HEK293T (cell line): ENCODE measurements around the gene SMIM33.

Experiments
- CTCF ChIA-PET: fragments of 350-600 bp; formaldehyde crosslinking; extraction: SDS; loops from one replicate; lab custom pipeline; 2021; ENCODE audit warnings: antibody characterized with exemption, inconsistent platforms; lab: Yijun Ruan, JAX
- POLR2A ChIA-PET: fragments of 350-600 bp; formaldehyde crosslinking; extraction: SDS; loops from one replicate; lab custom pipeline; 2020; ENCODE audit warnings: antibody characterized with exemption, inconsistent platforms; lab: Yijun Ruan, JAX
- DNase-seq: peaks from one replicate; pipeline ENCODE4 v3.0.0; 2012; ENCODE audit warnings: mixed read lengths; ENCODE audit errors: extremely low spot score
- ARNT ChIP-seq: fragments of 450-650 bp; IDR thresholded peaks from 2 replicates; pipeline ENCODE4 v1.6.1; 2017; ENCODE audit warnings: mild to moderate bottlenecking
- BHLHE40 ChIP-seq: fragments of 450-650 bp; IDR thresholded peaks from 2 replicates; pipeline ENCODE4 v1.6.1; 2016; ENCODE audit warnings: mild to moderate bottlenecking, moderate library complexity, borderline replicate concordance
- CTBP1 ChIP-seq: fragments of 450-650 bp; IDR thresholded peaks from 2 replicates; pipeline ENCODE4 v1.6.1; 2016; ENCODE audit warnings: borderline replicate concordance
- ELF4 ChIP-seq: fragments of 450-650 bp; IDR thresholded peaks from 2 replicates; pipeline ENCODE4 v1.6.1; 2017; ENCODE audit warnings: antibody characterized with exemption
- FOXA1 ChIP-seq: fragments of 450-650 bp; IDR thresholded peaks from 2 replicates; pipeline ENCODE4 v1.6.1; 2016; ENCODE audit warnings: mild to moderate bottlenecking
- FOXK2 ChIP-seq: fragments of 450-650 bp; IDR thresholded peaks from 2 replicates; pipeline ENCODE4 v1.6.1; 2016; ENCODE audit warnings: mild to moderate bottlenecking
- FOXM1 ChIP-seq: fragments of 450-650 bp; IDR thresholded peaks from 2 replicates; pipeline ENCODE4 v1.6.1; 2017; ENCODE audit warnings: mild to moderate bottlenecking, borderline replicate concordance
- HDGF ChIP-seq: fragments of 450-650 bp; IDR thresholded peaks from 2 replicates; pipeline ENCODE4 v1.6.1; 2017; ENCODE audit warnings: antibody characterized with exemption, borderline replicate concordance
- L3MBTL2 ChIP-seq: fragments of 450-650 bp; conservative IDR thresholded peaks from 2 replicates; pipeline ENCODE4 v1.6.1; 2016; ENCODE audit warnings: mild to moderate bottlenecking
- LEF1 ChIP-seq: fragments of 450-650 bp; IDR thresholded peaks from 2 replicates; pipeline ENCODE4 v1.6.1; 2017; ENCODE audit warnings: mild to moderate bottlenecking, borderline replicate concordance
- NFRKB ChIP-seq: fragments of 450-650 bp; IDR thresholded peaks from 2 replicates; pipeline ENCODE4 v1.6.1; 2016; ENCODE audit warnings: mild to moderate bottlenecking, moderate library complexity
- PKNOX1 ChIP-seq: fragments of 450-650 bp; IDR thresholded peaks from 2 replicates; pipeline ENCODE4 v1.6.1; 2016
- SP1 ChIP-seq: fragments of 450-650 bp; IDR thresholded peaks from 2 replicates; pipeline ENCODE4 v1.6.1; 2017
- SUZ12 ChIP-seq: fragments of 450-650 bp; IDR thresholded peaks from 2 replicates; pipeline ENCODE4 v1.6.1; 2016; ENCODE audit warnings: mild to moderate bottlenecking
- TARDBP ChIP-seq: fragments of 450-650 bp; IDR thresholded peaks from 2 replicates; pipeline ENCODE4 v1.6.1; 2016
- ZNF384 ChIP-seq: fragments of 450-650 bp; IDR thresholded peaks from 2 replicates; pipeline ENCODE4 v1.6.1; 2016

The SMIM33 gene

DNA sequence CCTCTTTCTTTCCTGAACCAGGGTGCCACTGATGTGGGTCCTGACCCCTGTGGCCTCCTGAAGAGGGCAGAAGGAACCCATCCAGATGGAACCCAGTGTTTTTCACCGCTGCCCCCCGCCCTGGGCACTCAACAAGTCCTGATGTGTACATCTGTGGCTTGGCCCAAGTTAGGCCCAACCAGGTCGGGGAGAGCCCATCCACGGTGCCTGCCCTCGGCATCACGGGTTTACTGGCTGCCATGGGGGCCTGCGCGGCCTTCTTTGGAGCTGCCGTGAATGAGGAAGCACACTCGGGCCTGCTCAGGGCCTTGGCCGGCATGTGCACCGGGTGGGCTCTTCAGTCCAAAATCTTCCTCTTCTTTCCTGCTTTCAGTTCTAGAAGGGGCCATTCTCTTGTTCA, 14.0 kb upstream of the SMIM33 start:
- ChIA-PET POLR2A (interaction anchor here (4.4 kb wide), 1 partner anchor 18 kb away, joined by 20 read pairs; the partner anchor contains the start of gene DNAJC18), CTCF (interaction anchor here (1.4 kb wide), 1 partner anchor 11 kb away, joined by 3 read pairs; no protein-coding TSS in a partner anchor)
- TF ChIP-seq BHLHE40 (no peak), NFRKB (no peak), FOXK2 (no peak), PKNOX1 (no peak), HDGF (no peak), SP1 (no peak), SUZ12 (no peak), LEF1 (no peak), CTBP1 (no peak), ELF4 (no peak), ARNT (no peak), TARDBP (no peak), L3MBTL2 (no peak), FOXA1 (no peak), FOXM1 (no peak), ZNF384 (no peak)
- no peak for DNase-seq

DNA sequence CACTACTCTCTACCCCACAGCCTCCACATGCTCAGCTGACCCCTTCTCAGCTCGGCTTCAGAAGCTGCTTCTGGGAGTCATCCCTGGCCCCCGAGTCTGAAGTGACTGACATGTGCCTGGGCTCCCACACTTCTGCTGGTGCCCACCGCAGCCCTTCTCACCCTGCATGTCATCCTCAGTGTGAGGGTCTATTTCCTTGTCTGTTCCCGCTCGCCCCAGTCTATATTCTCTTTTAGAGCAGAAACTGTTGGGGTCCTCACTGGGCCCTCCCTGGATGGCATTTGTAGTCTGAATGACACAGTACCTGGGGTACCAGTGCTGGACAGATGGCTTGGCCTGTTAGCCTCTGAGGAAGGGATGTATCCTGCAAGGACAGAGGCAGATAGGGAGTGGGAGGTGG, 13.6 kb upstream of the SMIM33 start:
- DNase-seq = no peak
- TF ChIP-seq FOXK2 (no peak), BHLHE40 (no peak), TARDBP (no peak), FOXM1 (no peak), CTBP1 (no peak), L3MBTL2 (no peak), LEF1 (no peak), ELF4 (no peak), SUZ12 (no peak), HDGF (no peak), PKNOX1 (no peak), ARNT (no peak), NFRKB (no peak), ZNF384 (no peak), FOXA1 (no peak), SP1 (no peak)
- POLR2A ChIA-PET = interaction anchor here (4.4 kb wide), 1 partner anchor 18 kb away, joined by 20 read pairs; the partner anchor contains the start of gene DNAJC18
- CTCF ChIA-PET = interaction anchor here (1.4 kb wide), 1 partner anchor 12 kb away, joined by 3 read pairs; no protein-coding TSS in a partner anchor

- TF ChIP-seq FOXM1 = no peak
- no peak for TF ChIP-seq NFRKB
- no peak for TF ChIP-seq TARDBP
- no peak for DNase-seq
- CTCF ChIA-PET = no interaction called here
- POLR2A ChIA-PET = interaction anchor here (4.4 kb wide), 1 partner anchor 19 kb away, joined by 20 read pairs; the partner anchor contains the start of gene DNAJC18
Observed at GRCh38 chr5:139457653-139458306, 13.0 kb upstream of the SMIM33 start.

DNA sequence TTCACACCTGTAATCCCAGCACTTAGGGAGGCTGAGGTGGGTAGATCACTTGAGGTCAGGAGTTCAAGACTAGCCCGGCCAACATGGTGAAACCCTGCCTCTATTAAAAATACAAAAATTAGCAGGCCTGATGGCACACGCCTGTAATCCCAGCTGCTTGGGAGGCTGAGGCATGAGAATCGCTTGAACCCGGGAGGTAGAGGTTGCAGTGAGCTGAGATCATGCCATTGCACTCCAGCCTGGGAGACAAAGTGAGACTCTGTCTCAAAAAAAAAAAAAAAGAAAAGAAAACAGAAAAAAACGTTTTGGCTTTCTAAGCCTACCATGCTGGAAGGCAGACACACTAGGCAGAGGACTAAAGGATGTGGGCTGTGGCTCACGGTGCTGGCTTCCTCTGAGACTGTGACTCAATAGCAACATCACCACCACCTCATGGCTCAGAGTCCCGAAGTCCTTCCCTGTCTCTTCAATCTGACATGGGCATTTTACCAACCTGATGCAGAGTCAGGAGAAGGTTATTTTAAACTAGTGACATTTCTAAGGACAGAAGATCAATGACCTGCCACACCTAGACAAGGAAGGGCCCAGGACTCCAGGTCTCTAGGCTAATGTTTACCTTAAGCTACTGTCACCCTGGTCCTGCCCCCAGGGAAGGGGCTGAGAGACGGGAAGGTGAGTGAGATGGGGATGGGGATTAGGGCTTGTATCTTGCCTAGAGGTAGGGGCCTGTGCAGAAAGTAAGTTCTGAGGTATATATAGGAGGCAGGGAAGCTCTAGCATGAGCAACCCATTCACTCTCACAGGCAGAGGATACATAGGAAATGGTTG, 12.0 kb upstream of the SMIM33 start:
- ChIA-PET CTCF (interaction anchor here (0.8 kb wide), 1 partner anchor 13 kb away, joined by 3 read pairs; no protein-coding TSS in a partner anchor), POLR2A (interaction anchor here (0.9 to 4.4 kb wide), 2 partner anchors 20 kb away, joined by 5 to 20 read pairs; partner anchors contain the start of gene DNAJC18)
- no peak for DNase-seq
- TF ChIP-seq PKNOX1 (no peak), L3MBTL2 (no peak), SP1 (no peak), FOXM1 (no peak), ARNT (no peak), NFRKB (no peak), ZNF384 (no peak), FOXA1 (no peak), ELF4 (no peak), LEF1 (no peak), CTBP1 (no peak), HDGF (no peak), BHLHE40 (no peak), SUZ12 (no peak)

DNA sequence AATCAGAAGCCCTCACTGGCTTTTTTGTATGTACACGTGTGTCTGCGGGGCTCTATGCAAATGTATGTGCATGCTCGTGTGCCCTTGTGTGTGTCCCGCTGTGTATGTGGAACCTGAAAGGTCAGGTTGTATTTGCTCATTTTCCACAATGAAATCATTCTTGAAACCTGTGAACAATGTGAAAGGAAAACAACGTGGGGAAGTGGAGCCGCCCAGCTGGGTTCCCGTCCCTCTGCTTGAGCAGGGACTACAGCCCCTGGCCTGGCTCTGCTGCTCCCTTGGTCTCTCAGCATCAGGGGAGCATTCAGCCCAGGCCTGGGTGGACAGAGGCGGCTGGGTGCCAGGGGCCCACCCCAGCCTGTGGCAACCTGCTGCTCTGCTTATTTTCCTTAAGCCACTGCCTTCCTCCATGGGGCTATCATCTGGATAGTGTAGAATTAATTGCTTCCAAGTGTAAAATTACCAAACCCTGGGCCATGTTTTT, 11.3 kb upstream of the SMIM33 start:
- CTCF ChIA-PET = interaction anchor here (0.8 kb wide), 1 partner anchor 14 kb away, joined by 3 read pairs; no protein-coding TSS in a partner anchor
- POLR2A ChIA-PET = interaction anchor here (0.9 kb wide), 1 partner anchor 20 kb away, joined by 5 read pairs; the partner anchor contains the start of gene DNAJC18
- no peak for DNase-seq
- no peak for TF ChIP-seq SP1
- TF ChIP-seq ZNF384 = no peak
- TF ChIP-seq FOXK2 = no peak
- TF ChIP-seq SUZ12 = no peak
- no peak for TF ChIP-seq FOXM1
- no peak for TF ChIP-seq TARDBP
- TF ChIP-seq LEF1 = no peak
- TF ChIP-seq CTBP1 = no peak
- TF ChIP-seq ELF4 = no peak
- TF ChIP-seq HDGF = no peak
- no peak for TF ChIP-seq PKNOX1
- no peak for TF ChIP-seq BHLHE40
- no peak for TF ChIP-seq L3MBTL2
- TF ChIP-seq NFRKB = no peak
